ENCODE results near the gene RBMS1.

The RBMS1 gene

DNA sequence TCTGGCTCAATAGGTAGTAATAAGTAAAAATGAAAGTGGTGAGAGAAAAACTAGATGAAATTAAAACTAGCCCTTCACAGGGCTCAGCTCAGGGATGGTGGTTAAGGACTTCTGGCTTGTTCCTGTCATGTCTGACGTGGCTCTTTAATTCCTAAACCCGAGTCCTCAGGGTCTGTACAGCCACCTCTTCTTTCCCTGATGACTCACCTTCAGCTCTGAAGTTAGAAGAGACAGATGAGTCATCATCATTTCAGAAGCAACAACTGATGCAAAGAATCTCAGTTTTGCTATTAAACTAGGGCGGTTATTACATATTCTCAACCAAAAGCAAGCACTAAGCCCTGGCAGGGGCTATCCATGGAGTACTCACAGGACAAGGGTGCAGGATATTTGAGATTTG lies 269.5 kb downstream of the RBMS1 start:
- H3K4me3 ChIP-seq (ENCODE audit: low read length) = no peak overlapping the region
- H3K4me1 ChIP-seq (ENCODE audit: insufficient read depth, low read length) = peaks cover 2% of the 10 kb centered on the region

DNA sequence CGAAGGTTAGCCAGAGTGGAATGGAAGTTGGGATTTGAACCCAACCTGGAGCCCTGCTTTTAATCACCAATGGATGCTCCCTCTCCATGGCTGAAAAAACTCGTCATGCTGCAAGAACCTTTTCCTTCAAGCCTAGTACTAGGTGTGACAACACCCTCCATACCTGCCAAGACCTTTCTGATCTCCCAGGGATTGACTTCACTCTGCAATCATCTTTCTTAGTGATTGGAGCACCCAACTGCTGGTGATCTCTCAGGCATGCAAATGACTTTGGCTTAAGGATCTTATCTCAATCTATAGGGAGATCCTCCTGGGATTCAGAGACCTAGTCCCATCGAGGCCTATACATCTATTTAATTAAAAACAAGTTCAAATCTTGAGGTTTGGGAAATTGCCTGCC lies 270.0 kb downstream of the RBMS1 start:
- Histone ChIP-seq H3K4me1 (ENCODE audit: insufficient read depth, low read length) (peaks cover 2% of the 10 kb centered on the region), H3K36me3 (ENCODE audit: insufficient read depth, low read length) (no peaks in the 10 kb centered on the region), H3K4me3 (ENCODE audit: low read length) (no peak overlapping the region), H3K27me3 (ENCODE audit: insufficient read depth, low read length) (no peaks in the 10 kb centered on the region), H3K9me3 (ENCODE audit: low read length) (no peaks in the 10 kb centered on the region), H2AFZ (ENCODE audit: low read depth, low read length) (no peak overlapping the region)

More for the DNA sequence above, 269.5 kb downstream of the RBMS1 start:
- no peaks in the 10 kb centered on the region for H3K36me3 ChIP-seq (ENCODE audit: insufficient read depth, low read length)
- no peak overlapping the region for H2AFZ ChIP-seq (ENCODE audit: low read depth, low read length)
- no peaks in the 10 kb centered on the region for H3K27me3 ChIP-seq (ENCODE audit: insufficient read depth, low read length)
- H3K9me3 ChIP-seq (ENCODE audit: low read length) = no peaks in the 10 kb centered on the region

DNA sequence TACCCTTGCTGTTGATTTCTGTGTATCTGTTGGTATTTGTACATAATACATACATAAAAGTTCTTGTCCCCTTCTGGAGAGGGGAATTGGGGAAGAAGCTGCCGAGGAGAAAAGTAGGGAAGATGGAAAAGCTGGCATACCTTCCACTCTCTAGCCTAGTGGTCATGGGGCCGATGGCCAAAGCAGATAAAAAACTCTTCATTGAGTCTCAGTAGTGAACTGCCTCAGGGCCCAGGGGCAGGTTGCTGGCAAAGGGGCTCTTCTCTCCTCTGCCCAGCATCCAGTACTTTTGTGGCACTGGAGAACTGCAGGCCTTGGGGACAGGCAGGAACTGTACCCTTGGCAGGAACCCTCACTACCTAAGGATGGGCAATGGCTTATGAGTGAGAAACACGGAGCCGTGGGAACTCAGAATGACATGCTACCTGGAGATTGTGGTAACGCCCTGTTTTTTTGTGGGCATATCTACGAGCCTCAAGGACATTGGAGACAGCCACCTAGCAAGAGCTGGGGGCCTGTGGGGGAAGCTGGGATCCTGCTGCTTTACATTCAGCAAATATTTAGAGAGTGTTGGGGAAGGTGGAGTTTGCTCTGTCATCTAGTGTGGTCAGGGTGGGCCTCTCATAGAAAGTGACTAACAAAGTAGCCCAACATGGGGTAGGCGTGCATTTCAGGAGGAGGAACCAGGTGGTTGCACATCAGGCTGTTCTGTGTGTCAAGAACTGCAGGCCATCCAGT lies 270.9 kb downstream of the RBMS1 start:
- Histone ChIP-seq H3K4me3 (ENCODE audit: low read length) (no peak overlapping the region), H3K9me3 (ENCODE audit: low read length) (no peaks in the 10 kb centered on the region), H3K36me3 (ENCODE audit: insufficient read depth, low read length) (no peaks in the 10 kb centered on the region), H2AFZ (ENCODE audit: low read depth, low read length) (no peak overlapping the region), H3K4me1 (ENCODE audit: insufficient read depth, low read length) (peaks cover 2% of the 10 kb centered on the region), H3K27me3 (ENCODE audit: insufficient read depth, low read length) (no peaks in the 10 kb centered on the region)
